T-cell (primary cell): ENCODE data around the gene CYFIP2. TPM values are rescaled to one million over a fixed set of nuclear protein-coding genes. Genes with fewer than 3 reads are reported as not detected.
A peak's percentile ranks its signal among the peaks of the same experiment; 100 is the strongest.

Experiments
- ATAC-seq, 4 experiments: fragments of 200-7000 bp in 3 of 4; fragments of 150-1000 bp in 1 of 4; cut with Tn5 transposase; replicated peaks in 1 of 4; 1 replicate in 3 of 4; 2 replicates in 1 of 4; pipeline ENCODE4 v1.10.0; 2021; ENCODE audit warnings: moderate library complexity in 3 of 4, mild to moderate bottlenecking in 2 of 4, moderate number of reproducible peaks in 1 of 4
- CTCF ChIA-PET, 2 donors: fragments of 300-600 bp; sonication (Branson Sonifier 250); formaldehyde crosslinking; loops; one replicate each; lab custom pipeline; 2022; ENCODE audit warnings: antibody characterized with exemption in 2 of 2; lab: Charles Lee
- POLR2A ChIA-PET, 2 donors: fragments of 300-600 bp; sonication (Branson Sonifier 250); formaldehyde crosslinking; loops; one replicate each; lab custom pipeline; 2022; ENCODE audit warnings: antibody characterized with exemption in 2 of 2; lab: Charles Lee
- DNase-seq, 35 experiments: peaks; one replicate each; pipeline versions ENCODE4 v3.0.0 to v3.0.0-alpha.2; 2013 to 2023
- H3K27ac ChIP-seq: one replicate; pipeline ENCODE4 v1.5.1; 2013; ENCODE audit warnings: low read length
- H3K27me3 ChIP-seq, 2 experiments: replicated peaks in 1 of 2; 1 replicate in 1 of 2; 2 replicates in 1 of 2; pipeline versions ENCODE4 v1.6.1 to v1.7.0; 2013; ENCODE audit warnings: low read length in 1 of 2, mixed read lengths in 1 of 2; ENCODE audit not compliant: control insufficient read depth in 2 of 2, insufficient read depth in 2 of 2; ENCODE audit errors: extremely low read depth in 1 of 2
- H3K36me3 ChIP-seq, 2 donors: 1 replicate in 1 of 2; 2 replicates in 1 of 2; pipeline versions ENCODE4 v1.6.1 to v1.7.0; 2013; ENCODE audit warnings: low read length in 1 of 2; ENCODE audit not compliant: control insufficient read depth in 2 of 2, insufficient read depth in 1 of 2; ENCODE audit errors: extremely low read depth in 1 of 2
- H3K4me1 ChIP-seq, 2 experiments: 1 replicate in 1 of 2; 2 replicates in 1 of 2; pipeline versions ENCODE4 v1.6.1 to v1.7.0; 2013; ENCODE audit warnings: low read length in 2 of 2, mixed read lengths in 1 of 2; ENCODE audit not compliant: insufficient read depth in 2 of 2, control insufficient read depth in 1 of 2; ENCODE audit errors: extremely low read depth in 1 of 2
- H3K4me3 ChIP-seq, 2 donors: 1 replicate in 1 of 2; 2 replicates in 1 of 2; pipeline versions ENCODE4 v1.5.1 to v1.7.0; 2013; ENCODE audit warnings: mild to moderate bottlenecking in 2 of 2, low read length in 1 of 2, moderate library complexity in 1 of 2; ENCODE audit not compliant: control insufficient read depth in 1 of 2; ENCODE audit errors: extremely low read depth in 1 of 2
- H3K9me3 ChIP-seq: 2 replicates; pipeline ENCODE4 v1.7.0; 2013
- H3K27ac Mint-ChIP-seq, 2 donors: one replicate each; pipeline ENCODE4 v1.8.0; 2020 to 2021; ENCODE audit warnings: mild to moderate bottlenecking in 2 of 2, mixed read lengths in 2 of 2
- H3K27me3 Mint-ChIP-seq, 2 donors: one replicate each; pipeline ENCODE4 v1.8.0; 2021 to 2022; ENCODE audit warnings: mixed read lengths in 2 of 2
- H3K36me3 Mint-ChIP-seq: one replicate; pipeline ENCODE4 v1.8.0; 2021; ENCODE audit warnings: mixed read lengths
- H3K4me1 Mint-ChIP-seq, 3 donors: one replicate each; pipeline ENCODE4 v1.8.0; 2020 to 2022; ENCODE audit warnings: mixed read lengths in 3 of 3, mild to moderate bottlenecking in 1 of 3
- H3K4me3 Mint-ChIP-seq, 3 donors: one replicate each; pipeline ENCODE4 v1.8.0; 2020 to 2022; ENCODE audit warnings: mild to moderate bottlenecking in 3 of 3, mixed read lengths in 3 of 3, moderate library complexity in 3 of 3
- H3K9me3 Mint-ChIP-seq, 3 donors: one replicate each; pipeline ENCODE4 v1.8.0; 2020 to 2022; ENCODE audit warnings: mixed read lengths in 3 of 3
- WGBS: methylation state at CpG from one replicate; pipeline ENCODE4 v1.1.5; 2013; ENCODE audit warnings: missing lambda C conversion rate; ENCODE audit not compliant: insufficient coverage; 5-methylcytosine and 5-hydroxymethylcytosine counted together
- total RNA-seq, 35 experiments: library from RNA in 6 of 35; stranded (reverse) in 6 of 35; fragments of 120-200 nt in 1 of 35; gene quantifications; one replicate each; pipeline versions ENCODE4 v1.2.1 to v1.2.4 and lab custom pipeline; 2013 to 2026

Gene CYFIP2
- total RNA-seq, 5 donors from 2014 or later (not counting 1 experiment from before 2014, with no cell fraction given), result 362 to 497 (median 398) TPM

DNA sequence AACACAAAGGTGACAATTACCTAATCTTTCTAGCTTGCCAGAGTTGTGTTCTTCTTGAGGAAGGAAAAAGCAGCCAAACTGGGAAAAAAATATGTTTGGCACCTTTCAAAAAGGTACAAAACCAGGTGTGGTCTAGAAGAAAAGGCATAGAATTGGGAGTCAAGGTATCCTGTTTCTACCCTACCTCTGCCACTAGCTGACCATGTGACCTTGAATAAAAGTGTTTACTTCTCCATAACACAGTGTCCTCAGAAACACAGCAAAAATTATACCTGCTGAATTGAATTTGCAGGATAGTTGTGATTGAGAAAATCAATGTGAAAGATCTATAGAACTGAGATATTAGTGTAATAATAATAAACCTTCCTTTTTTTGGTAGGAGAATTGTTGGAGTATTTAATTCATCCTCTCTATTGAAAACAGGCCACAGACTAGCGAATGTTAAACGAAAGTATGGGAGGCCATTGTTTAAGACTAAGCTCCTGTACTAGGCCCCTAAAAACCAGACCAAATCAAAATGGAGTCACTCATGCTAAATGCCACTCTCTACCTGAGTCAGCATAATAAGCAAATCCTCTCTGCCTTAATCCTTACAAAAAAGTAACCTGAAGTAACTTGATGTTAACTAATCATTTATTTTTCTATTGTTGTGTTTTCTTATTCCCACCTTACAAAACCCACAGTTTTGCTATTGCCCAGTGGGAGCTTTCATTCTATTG, 12.6 kb downstream of the CYFIP2 start:
- H3K36me3 Mint-ChIP-seq, result peaks cover 21% of the 10 kb centered on the region
- no peak overlapping the region for H3K4me3 Mint-ChIP-seq
- no peak overlapping the region for H3K27ac ChIP-seq
- WGBS, result no CpG with 5 or more reads among the region's 2 CpGs
- peaks cover 41 to 72% of the 10 kb centered on the region in 2 experiments for H3K4me1 ChIP-seq
- H3K36me3 ChIP-seq, result peaks cover 0 to 8% of the 10 kb centered on the region in 2 donors
- CTCF ChIA-PET, result interaction anchor here (0.7 to 2.9 kb wide), 5 partner anchors 10 to 121 kb away, joined by 3 to 9 read pairs (median 3); no protein-coding TSS in a partner anchor
- H3K27me3 ChIP-seq, result no peaks in the 10 kb centered on the region
- ATAC-seq (no peak), DNase-seq (no peak)
- peak overlapping the region; percentile 57 to 71 for H3K27ac Mint-ChIP-seq
- H3K4me3 ChIP-seq, result no peak overlapping the region
- no peaks in the 10 kb centered on the region for H3K9me3 ChIP-seq
- POLR2A ChIA-PET, result no interaction called here
- no peaks in the 10 kb centered on the region for H3K27me3 Mint-ChIP-seq
- H3K4me1 Mint-ChIP-seq, result peaks cover 90 to 91% (median 91%) of the 10 kb centered on the region in 3 donors
- peaks cover 0 to 3% (median 0%) of the 10 kb centered on the region in 3 donors for H3K9me3 Mint-ChIP-seq

DNA sequence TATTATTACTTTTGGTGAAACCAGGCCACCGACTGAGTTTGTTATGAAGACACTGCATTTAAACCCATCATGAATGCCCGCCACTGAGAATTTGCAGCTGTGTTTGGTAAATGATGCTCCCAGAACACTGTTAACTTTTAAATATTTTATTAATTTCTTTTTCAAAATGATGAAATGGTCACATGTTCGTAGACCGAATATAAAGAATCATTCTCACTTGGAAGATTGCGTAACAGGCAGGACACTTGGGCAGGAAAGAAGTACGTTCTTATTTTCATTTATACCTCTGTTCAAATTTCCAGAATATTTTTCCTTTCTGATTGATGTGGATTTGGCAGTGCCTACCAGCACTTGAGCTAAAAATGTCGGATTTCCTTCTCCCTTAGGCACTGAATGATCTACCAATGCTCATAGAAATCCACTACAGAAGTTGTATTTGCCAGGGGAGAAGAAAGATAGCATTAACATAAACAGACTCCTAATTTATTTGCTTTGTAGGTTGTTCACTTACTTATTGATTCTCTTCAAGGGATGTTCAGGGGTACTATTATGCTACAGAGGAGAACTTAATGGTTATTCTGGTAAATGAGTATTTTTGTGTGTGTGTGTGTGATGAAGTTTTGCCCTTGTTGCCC, 13.8 kb downstream of the CYFIP2 start:
- H3K36me3 Mint-ChIP-seq, result peaks cover 21% of the 10 kb centered on the region
- ChIA-PET POLR2A (interaction anchor here in 1 of 2 donors (1.0 kb wide), 1 partner anchor 27 kb away, joined by 3 read pairs; no protein-coding TSS in a partner anchor), CTCF (interaction anchor here (0.5 to 2.9 kb wide), 6 partner anchors 10 to 46 kb away, joined by 3 to 9 read pairs (median 4); no protein-coding TSS in a partner anchor)
- WGBS, result no CpG with 5 or more reads among the region's 7 CpGs
- H3K27ac ChIP-seq, result peak overlapping the region; percentile 8
- peaks cover 38 to 77% of the 10 kb centered on the region in 2 experiments for H3K4me1 ChIP-seq
- no peaks in the 10 kb centered on the region for H3K27me3 ChIP-seq
- peak overlapping the region; percentile 92 to 93 for H3K27ac Mint-ChIP-seq
- H3K9me3 Mint-ChIP-seq, result peaks cover 0 to 3% (median 0%) of the 10 kb centered on the region in 3 donors
- H3K36me3 ChIP-seq, result peaks cover 0 to 11% of the 10 kb centered on the region in 2 donors
- peak overlapping the region in 2 of 3 donors; percentile 37 to 47 for H3K4me3 Mint-ChIP-seq
- H3K27me3 Mint-ChIP-seq, result no peaks in the 10 kb centered on the region
- DNase-seq, result no peak
- no peak overlapping the region for H3K4me3 ChIP-seq
- H3K9me3 ChIP-seq, result no peaks in the 10 kb centered on the region
- no peak for ATAC-seq
- H3K4me1 Mint-ChIP-seq, result peaks cover 90 to 91% (median 91%) of the 10 kb centered on the region in 3 donors

DNA sequence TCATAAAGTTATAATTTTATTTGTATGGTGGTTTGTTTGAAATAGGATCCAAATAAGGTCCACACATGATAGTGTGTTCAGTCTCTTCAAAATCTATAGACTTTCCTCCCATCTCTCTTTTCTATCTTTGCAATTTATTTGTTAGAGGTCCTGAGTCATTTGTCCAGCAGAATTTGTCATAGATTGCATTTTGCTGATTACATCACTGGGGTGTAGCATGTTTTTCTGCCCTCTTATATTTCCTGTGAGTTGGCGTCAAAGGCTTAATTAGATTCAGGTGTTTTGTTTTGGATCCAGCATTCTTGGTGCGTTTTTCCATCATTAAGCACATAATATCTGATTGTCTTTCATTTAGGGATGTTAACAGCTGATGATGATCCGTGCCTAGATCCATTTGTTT, 15.0 kb downstream of the CYFIP2 start:
- Histone ChIP-seq H3K4me1 (peaks cover 50 to 76% of the 10 kb centered on the region in 2 experiments), H3K36me3 (peaks cover 4 to 23% of the 10 kb centered on the region in 2 donors), H3K27ac (peak overlapping the region; percentile 21), H3K9me3 (no peaks in the 10 kb centered on the region), H3K27me3 (no peaks in the 10 kb centered on the region), H3K4me3 (no peak overlapping the region)
- ATAC-seq (no peak), DNase-seq (peak in 1 of 35 experiments; percentile 27)
- Mint-ChIP-seq H3K4me3 (peak overlapping the region; percentile 2 to 37 (median 6)), H3K36me3 (peaks cover 25% of the 10 kb centered on the region), H3K4me1 (peaks cover 93 to 95% (median 94%) of the 10 kb centered on the region in 3 donors), H3K9me3 (peaks cover 0 to 3% (median 0%) of the 10 kb centered on the region in 3 donors), H3K27me3 (no peaks in the 10 kb centered on the region), H3K27ac (peak overlapping the region; percentile 78 to 83)
- POLR2A ChIA-PET, result no interaction called here
- CTCF ChIA-PET, result interaction anchor here in 1 of 2 donors (1.3 to 2.9 kb wide), 2 partner anchors 9 to 28 kb away, joined by 3 to 9 read pairs; no protein-coding TSS in a partner anchor
- WGBS, result no CpG with 5 or more reads among the region's 3 CpGs

DNA sequence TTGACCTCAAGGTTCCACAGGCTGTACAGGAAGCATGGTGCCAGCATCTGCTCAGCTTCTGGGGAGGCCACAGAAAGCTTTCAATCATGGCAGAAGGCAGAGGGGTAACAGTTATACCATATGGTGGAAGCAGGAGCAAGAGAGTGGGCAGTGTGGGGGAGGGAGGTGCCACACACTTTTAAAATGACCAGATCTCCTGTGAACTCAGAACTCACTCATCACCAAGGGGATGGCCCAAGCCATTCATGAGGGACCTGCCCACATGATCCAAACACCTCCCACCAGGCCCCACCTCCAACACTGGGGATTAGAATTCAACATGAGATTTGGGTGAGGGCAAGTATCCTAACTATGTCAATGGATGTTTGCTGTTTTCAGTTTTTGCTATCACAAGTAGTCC, 16.2 kb downstream of the CYFIP2 start:
- Histone ChIP-seq H3K9me3 (no peaks in the 10 kb centered on the region), H3K36me3 (peaks cover 7 to 32% of the 10 kb centered on the region in 2 donors), H3K4me3 (no peak overlapping the region), H3K4me1 (peaks cover 52 to 73% of the 10 kb centered on the region in 2 experiments), H3K27ac (peak overlapping the region; percentile 15), H3K27me3 (no peaks in the 10 kb centered on the region)
- Mint-ChIP-seq H3K27me3 (no peaks in the 10 kb centered on the region), H3K4me1 (peaks cover 85 to 87% (median 86%) of the 10 kb centered on the region in 3 donors), H3K9me3 (peaks cover 0 to 3% (median 0%) of the 10 kb centered on the region in 3 donors), H3K27ac (peak overlapping the region; percentile 82 to 92), H3K4me3 (peak overlapping the region in 2 of 3 donors; percentile 6 to 48), H3K36me3 (peaks cover 29% of the 10 kb centered on the region)
- DNase-seq (no peak), ATAC-seq (no peak)
- ChIA-PET CTCF (interaction anchor here in 1 of 2 donors (1.3 kb wide), 1 partner anchor 10 kb away, joined by 3 read pairs; no protein-coding TSS in a partner anchor), POLR2A (no interaction called here)

DNA sequence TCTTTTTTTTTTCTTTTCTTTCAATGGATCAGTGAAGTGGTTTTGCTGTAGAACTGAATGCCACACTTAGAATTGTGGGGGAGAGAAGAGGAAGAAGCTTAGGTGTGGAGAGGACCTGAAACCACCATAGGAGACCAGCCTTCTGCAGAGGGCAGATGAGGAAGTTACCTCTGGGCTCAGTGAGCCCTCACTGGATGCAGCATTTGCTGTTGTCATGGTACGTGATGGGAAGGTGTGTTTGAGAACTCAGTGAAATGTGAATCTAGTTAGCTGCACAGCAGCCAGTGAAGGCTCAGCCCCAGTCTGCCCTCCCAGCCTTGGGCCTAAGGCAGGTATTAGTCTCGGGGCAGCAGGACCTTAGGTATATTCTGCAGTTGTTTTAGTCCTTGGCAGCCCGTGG, 17.5 kb downstream of the CYFIP2 start:
- Histone ChIP-seq H3K27me3 (no peaks in the 10 kb centered on the region), H3K27ac (peak overlapping the region; percentile 39), H3K9me3 (no peaks in the 10 kb centered on the region), H3K4me1 (peaks cover 59 to 74% of the 10 kb centered on the region in 2 experiments), H3K36me3 (peaks cover 10 to 43% of the 10 kb centered on the region in 2 donors), H3K4me3 (no peak overlapping the region)
- Mint-ChIP-seq H3K27ac (peak overlapping the region; percentile 82 to 92), H3K27me3 (no peaks in the 10 kb centered on the region), H3K9me3 (peaks cover 0 to 3% (median 0%) of the 10 kb centered on the region in 3 donors), H3K36me3 (peaks cover 42% of the 10 kb centered on the region), H3K4me1 (peaks cover 87 to 89% (median 88%) of the 10 kb centered on the region in 3 donors), H3K4me3 (peak overlapping the region; percentile 4 to 48 (median 25))
- CTCF ChIA-PET, result interaction anchor here (0.7 to 1.5 kb wide), 3 partner anchors 16 to 92 kb away, joined by 3 read pairs; no protein-coding TSS in a partner anchor
- POLR2A ChIA-PET, result interaction anchor here (0.6 to 1.1 kb wide), 3 partner anchors 10 to 328 kb away, joined by 3 to 4 read pairs (median 3); no protein-coding TSS in a partner anchor
- ATAC-seq (peak; percentile 81 to 94 (median 92)), DNase-seq (peak in 12 of 35 experiments; percentile 19 to 62 (median 36))
- WGBS, result 67% methylated on average over 2 of the region's 3 CpGs
